ENCODE data around the gene MZB1. TPM values are rescaled to one million over a fixed set of nuclear protein-coding genes. Genes with fewer than 3 reads are reported as not detected.

The MZB1 gene
- total and polyA plus RNA-seq, 2 of the 8 experiments (the other 6 are each of a cell fraction or from before 2014, with no cell fraction given) = 0.39 to 0.47 TPM

- TF ChIP-seq CTBP2 (IDR thresholded peaks at IDR 0.05; ENCODE audit: borderline replicate concordance, insufficient read depth, insufficient read length, low read length) = no peak
- TF ChIP-seq KDM4A (IDR thresholded peaks at IDR 0.05; ENCODE audit: low read depth, low read length, severe bottlenecking) = no peak
- no peak for TF ChIP-seq TBP (IDR thresholded peaks at IDR 0.05; ENCODE audit: low read depth, low read length)
These were observed 24.2 kb upstream of the MZB1 start (continued) for GRCh38 chr5:139413963-139414362.
